EH (cell line): ENCODE results near the gene EXOC4.
A peak's percentile ranks its signal among the peaks of the same experiment; 100 is the strongest.
"Not testable (repeated sequence)": the region's sequence is repeated elsewhere in the genome, so short reads cannot be mapped to it uniquely, and the experiment has no call there.

Source experiments
- DNase-seq: peaks from one replicate; pipeline ENCODE4 v3.0.0-alpha.2; 2015; ENCODE audit warnings: low read depth

Gene EXOC4

DNA sequence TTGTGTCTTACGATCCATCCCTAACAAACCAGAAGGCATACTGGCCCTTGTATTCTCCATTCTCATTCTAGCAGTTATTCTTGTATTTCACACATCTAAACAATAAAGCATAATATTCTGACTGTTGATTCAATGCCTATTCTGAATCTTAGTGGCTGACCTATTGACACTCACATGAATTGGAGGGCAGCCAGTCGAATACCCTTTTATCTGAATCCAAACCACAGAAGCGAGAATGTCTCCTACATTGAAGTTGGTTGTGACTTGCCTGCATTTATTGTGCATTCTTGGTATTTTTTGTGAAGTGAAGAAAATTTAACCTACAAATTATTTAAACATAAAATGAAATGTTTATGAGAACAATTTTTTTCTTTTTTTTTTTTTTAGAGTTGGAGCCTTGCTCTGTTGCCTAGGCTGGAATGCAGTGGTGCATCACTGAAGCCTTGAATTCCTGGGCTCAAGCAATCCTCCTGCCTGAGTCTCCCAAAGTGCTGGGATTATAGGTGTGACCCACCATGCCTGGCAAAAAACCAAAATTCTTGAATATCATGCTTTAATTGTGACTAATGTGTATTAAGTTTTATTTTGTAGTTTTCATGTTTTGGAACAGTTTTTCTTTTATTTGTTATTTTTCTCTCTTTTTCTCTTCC lies 22.7 kb downstream of the EXOC4 start:
- DNase-seq: peak; percentile 46

DNA sequence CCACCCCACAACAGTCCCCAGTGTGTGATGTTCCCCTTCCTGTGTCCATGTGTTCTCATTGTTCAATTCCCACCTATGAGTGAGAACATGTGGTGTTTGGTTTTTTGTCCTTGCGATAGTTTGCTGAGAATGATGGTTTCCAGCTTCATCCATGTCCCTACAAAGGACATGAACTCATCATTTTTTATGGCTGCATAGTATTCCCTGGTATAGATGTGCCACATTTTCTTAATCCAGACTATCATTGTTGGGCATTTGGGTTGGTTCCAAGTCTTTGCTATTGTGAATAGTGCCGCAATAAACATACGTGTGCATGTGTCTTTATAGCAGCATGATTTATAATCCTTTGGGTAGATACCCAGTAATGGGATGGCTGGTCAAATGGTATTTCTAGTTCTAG lies 26.1 kb downstream of the EXOC4 start:
- DNase-seq: not testable (repeated sequence)

DNA sequence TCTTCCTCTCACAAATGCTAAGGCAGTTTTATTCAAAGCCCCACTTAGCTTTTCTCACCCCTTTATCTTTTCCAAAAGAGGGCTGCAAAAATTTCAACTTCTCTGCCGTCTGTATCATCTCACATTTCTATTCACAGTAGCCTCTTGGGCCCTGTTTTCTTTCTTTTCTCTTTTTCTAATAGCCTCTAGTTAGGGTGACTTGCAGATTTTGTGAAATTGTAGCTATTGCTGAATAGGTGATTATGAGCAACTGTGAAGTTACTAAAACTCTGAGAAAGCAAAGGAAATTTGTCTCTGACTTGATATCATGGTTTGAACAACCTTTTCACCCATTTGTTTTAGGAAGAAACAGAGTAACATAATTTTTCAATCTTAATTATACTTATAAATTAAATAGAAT lies 29.2 kb downstream of the EXOC4 start:
- no peak for DNase-seq

DNA sequence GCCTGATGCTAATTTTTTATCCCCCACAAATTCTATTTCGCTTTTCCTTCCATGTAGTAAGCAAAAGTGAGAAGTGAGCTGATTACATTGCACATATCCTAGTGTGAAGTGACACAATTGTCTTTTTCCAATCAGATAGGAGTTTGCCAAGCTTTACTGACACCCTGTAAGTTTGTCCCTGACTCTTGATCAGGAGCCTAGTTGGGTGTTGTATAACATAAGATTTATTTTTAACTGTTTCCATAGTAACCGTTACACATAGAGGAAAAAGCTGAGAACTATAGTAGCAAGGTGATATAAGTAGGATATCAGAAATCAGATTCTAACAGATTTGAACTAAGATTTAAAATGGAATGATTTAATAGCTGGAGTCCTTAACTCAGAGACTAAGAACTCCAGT lies 31.2 kb downstream of the EXOC4 start:
- DNase-seq: no peak

DNA sequence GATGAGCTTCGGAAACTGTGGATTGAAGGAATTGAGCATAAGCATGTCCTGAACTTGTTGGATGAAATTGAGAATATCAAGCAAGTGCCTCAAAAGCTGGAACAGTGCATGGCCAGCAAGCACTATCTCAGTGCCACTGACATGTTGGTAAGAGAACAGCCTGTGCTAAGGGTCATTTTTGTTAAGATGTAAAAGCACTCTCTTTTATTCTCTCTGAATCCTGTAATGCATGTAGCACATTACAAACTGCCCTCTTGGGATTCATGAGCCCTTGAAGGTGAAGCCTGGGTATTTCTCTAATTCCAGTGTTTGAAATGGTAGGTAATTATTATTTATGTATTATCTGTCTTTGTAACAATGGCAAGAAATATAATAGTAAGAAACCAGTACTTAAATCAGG lies 36.1 kb downstream of the EXOC4 start:
- no peak for DNase-seq

DNA sequence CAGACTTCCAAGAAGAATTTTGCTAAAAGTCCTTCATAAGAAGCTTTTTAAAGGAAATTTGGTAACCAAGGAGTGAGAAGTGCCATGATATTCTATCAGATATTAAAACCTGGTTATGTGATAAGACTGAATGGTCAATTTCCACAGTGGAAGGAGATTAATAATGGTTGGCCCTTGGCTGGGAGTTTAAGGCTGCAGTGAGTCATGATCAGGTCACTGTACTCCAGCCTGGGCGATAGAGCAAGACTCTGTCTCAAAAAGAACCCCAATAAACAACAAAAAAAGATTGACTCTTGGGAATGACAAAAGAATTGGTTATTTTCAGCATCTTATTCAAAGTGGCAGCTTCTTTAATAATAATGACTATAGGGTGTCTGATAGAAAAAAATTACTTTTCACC lies 37.2 kb downstream of the EXOC4 start:
- peak; percentile 15 for DNase-seq

DNA sequence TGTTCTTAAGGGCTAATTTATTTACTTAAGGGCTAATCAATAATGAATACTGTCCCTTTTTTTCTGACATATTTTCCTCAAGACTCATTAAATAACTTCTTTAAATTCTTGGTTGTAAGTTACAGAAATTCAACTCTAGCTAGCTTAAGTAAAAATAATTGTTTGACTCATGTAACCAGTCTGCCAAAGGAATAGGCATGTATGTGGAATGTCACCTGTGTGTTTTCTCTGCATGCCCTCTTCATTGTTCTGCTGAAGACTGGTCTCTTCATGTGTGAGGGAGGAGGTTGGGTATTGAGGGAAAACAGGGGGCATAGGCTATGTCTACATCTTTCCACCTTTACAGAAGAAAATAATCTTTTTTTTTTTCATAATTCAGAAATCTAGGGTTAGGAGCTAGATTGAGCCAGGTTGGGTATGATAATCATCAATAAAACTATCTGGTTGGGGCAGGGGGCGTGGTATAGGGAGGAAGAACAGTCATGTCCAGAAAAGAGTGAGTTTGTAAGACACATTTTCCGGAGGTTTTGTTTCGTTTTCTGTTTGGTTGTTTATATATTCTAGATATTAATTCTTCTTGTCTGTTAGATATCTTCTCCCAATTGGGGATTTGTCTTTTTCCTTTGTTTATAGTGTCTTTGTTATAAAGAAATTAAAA lies 37.9 kb downstream of the EXOC4 start:
- no peak for DNase-seq

DNA sequence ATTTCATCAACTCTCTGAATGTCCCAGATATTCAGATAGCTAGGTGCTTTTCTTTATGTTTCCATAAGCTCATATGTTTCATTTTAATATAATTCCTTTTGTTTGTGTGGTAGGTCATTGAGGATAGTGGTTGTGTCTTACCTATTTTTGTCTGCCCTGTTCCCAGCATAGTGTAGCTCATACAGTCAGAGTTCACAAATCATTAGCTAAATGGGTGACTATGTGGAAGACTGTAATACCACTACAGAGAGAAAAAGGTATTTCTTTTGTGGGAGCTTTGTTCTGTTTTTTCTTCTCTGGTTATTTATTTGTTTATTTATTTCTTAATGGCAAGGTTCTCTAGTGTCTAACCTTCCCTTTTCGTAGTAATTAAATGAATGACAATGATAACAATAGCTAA lies 39.8 kb downstream of the EXOC4 start:
- DNase-seq: no peak

DNA sequence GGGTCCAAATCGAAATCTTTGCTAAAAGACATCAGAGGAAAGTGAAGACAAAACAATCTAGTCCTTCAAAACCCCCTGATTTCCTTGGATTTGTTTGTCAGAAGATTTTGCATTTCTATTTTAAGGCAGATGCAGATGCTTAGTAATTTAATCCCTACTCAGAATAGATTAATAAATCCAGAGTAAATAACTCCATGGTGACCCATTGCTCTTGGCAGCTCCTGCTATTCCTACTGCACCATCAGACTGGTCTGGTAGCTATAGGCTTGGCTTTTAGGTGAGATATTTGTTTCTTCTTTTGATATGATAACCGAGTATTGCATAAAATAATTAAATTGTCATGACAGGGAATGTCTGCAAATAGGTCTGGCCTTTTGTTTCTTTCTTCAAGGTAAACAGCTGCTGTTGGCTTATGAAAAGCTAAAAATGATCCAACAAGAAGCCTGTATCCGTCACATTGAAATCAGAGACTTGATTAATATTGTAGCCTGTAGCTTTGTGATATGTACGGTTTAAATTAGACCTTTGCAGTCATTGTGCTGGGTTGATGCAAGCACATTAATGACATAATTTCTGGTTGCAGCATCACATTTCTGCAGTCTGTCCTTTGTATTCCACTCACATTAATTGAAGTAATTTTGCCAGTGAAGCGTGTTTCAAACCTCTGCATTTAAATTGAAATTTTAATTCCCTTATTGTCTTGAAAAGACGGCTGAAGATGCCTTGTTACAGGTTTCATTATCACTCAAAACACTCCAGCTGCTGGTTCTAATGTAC lies 40.7 kb downstream of the EXOC4 start:
- DNase-seq: no peak

DNA sequence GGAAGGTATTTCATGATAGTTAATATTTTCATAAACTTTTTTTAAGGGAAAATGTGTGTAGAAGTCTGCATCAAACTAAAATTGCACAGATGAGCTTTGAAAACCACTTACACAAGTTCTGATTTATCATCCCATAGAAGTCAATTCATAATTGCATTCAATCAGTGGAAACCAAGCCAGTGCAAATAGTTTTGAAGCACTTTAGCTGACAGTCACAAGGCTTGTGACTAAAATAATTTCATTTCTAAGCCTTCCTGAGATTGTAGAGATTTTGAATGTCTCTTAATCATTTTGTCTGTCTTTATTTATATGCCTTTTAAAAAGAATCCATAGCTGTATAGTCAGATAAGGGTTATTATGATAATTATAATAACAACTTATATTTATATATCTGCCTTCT lies 41.4 kb downstream of the EXOC4 start:
- no peak for DNase-seq

DNA sequence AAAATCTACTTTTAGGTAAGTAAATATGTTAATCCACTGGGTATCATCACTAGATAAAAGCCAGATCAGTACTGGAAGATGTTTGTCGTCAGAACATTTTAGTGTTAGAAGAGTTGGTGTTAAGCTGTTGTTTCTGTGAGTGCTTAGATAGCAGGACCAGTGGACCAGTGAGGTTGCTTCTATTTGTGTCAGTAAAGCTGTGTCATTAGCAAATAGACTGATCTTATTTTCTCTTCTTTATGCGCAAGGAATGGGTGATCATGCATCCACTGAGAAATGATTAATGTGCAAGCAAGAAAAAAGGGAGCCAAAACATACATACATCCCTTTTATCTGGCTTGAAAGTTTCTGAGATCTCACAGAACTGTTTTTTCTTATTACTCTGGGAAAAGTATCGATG lies 42.6 kb downstream of the EXOC4 start:
- DNase-seq: no peak

DNA sequence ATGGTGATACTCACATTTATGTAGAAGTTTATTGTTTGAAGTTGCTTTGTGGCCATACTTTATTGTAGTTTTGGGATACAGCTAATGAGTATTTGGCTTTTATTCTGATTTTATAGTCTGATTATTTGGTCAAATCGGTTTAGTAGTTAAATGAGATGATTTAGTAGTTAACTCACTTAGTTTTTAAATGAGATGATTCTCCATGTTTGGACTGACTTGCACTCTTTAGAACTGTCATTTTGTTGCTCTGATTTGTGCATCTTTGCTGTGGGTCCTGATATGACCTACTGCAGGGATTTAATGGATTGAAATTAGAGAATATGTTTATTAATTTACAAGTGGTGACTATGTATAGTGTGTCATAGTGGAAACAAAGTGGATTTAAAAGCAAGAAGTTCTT lies 44.2 kb downstream of the EXOC4 start:
- DNase-seq: no peak

DNA sequence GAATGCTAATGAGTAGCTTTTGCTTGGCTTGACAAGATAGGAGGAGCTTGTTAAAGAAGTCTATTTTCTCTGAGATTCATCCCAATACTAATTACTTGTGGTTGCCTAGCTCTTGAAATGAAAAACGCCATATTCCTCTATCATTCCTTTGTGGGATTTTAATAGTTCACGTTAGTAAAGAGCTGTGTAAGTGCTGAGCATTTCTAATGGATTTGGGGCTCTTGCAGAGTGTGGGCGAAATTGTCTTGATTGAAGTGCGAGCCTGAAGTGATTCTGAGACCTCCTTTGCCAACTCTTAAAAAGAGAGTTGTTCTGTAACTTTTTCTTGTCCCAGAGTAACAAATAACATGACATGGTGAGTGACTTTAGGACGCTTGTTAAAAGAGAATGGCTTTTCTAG lies 45.2 kb downstream of the EXOC4 start:
- no peak for DNase-seq

DNA sequence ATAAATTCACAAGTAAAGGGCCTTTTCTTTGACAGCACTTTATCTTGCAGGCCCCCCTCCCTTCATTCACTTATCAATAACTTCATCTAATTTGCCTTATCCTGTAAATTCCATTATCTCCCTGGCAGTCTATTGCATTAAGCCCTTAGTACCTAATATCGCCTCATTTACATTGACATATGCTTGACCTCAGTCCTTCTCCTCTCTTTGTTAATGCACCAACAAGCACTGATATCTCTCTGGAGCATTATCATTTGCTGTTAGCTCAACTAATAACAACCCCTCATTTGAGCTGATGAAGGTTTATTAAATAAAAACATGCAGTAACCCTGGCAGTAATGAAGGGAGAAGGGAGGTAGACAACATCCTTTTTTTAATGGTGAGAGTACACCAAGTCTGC lies 46.8 kb downstream of the EXOC4 start:
- no peak for DNase-seq

DNA sequence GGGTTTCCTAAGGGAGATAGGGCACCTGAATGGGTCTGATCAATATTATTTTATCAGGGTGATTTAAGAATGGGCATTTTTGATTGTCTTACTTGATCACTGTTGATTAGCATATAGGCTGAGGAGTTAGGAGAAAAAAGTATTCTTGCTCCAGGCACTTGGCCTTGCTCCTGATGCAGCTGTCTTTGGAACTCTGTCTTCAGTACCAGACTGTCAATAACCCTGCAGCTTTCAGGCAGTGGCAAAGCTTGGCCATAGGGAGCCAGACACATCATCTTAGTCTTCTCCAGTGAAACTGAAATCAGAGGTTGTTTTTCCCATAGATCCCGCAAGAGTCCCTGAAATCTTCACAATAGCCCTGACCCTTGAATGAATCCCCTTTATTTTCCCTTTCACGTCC lies 47.2 kb downstream of the EXOC4 start:
- no peak for DNase-seq

DNA sequence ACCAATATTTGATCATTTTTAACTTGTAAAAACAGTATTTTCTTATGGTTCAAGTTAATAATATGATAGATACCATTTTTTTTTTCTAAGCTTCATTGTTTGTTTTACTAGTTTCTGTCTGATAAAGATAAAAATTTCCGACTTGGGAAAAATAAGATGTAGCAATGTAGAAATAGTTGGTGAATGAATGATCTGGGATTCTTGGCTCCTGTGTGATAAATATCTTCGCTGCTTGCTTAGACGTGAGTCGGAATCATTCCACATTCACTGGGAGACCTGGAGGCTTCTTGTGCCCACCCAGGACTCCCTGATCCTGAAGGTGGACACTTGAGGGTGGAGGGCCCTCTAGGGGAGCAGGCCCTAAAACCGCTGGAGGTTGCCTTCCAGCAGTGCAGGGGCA lies 47.9 kb downstream of the EXOC4 start:
- DNase-seq: no peak

DNA sequence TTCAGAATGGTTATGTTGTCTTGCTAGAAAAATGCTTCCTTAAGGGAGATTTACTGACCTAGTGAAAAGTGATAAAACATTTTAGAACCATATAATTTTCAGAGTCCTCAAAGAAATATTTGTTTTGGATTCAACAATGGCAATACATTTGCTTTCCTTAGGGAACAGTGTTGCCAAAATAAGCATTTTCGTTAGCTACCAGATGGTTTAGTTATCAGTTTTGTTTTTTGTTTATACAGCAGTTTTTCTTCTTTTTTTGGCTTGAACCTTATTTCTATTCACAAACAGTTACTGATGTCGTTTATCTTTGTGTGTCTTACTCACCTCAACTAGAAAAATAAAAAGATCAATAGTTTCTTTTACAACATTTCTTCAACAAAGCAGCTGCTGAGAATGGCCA lies 48.6 kb downstream of the EXOC4 start:
- no peak for DNase-seq

DNA sequence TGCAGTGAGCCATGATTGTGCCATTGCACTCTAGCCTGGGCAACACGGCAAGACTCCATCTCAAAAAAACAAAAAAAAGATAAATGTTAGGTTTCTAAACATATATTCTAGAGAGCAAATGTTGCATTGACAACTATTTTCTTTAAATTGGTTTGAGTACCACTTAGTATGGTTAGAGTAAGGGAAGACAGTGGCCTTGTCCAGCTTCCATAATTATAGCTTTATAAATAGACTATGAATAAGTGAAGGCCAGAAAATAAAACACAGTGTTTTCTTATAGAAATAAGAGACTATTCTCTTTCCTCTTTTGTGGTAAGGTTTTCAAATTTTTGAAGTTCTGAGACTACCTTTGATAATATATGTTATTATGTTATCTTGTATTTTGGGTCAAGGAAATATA lies 50.5 kb downstream of the EXOC4 start:
- DNase-seq: no peak

DNA sequence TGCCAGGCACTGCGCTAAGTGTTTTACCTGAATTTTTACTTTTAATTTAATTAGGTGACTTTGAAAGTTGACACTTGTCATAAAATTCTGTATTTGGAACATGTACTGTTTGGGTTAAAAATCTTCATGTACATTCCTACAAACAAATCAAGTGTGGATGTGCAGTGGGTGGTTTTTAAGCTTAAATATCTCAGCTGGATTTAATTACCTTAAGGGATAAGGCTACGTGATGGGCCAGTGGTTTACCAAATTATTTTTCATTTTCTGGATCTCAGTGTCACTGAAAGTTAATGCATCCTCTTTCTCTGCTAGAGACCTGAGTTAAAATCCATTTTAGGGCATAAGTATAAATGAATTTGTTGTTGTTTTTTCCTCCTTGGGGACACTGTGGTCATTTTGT lies 51.1 kb downstream of the EXOC4 start:
- DNase-seq: peak; percentile 4

DNA sequence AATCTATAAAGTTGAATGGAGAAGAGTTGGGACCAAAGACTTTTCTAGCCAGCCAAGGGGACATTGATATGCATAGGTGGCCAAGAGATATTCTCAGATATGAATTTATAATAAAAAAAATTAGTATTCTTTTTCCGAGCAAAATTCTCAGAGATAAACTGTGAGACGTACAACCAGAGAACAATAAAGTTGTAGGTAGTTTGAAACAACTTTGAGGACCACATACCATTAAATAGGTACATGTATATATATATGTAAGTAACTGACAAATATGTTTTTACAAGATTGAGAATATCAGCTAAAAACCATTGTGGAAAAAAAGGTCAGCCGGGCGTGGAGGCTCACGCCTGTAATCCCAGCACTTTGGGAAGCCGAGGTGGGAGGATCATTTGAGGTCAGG lies 56.5 kb downstream of the EXOC4 start:
- no peak for DNase-seq

DNA sequence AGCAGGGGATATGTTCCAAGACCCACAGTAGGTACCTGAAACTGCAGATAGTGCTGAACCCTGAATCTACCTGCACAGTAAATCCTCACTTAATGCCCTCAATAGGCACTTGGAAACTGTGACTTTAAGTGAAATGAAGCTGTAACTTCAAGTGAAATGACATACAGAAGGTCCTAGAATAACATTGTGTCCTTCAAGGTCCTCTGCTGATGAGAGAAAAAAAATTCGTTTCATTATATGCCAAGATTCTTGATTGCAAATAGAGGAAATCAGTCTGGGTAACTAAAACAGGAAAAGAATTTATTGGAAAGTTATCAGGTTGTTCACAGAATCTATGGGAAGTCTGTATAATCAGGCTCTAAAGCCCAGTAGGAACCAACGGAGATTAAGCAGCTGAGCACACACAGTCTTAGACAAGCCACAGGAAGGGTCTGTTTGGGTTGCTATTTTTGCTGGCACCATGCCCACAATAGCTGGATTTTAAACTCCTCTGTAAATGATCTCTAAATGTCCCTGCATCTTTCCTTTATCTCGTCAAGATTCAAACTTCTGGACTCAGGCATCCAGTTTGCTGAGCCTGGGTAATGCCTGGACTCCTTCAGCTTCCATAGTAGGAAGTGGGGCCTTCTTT lies 57.5 kb downstream of the EXOC4 start:
- DNase-seq: peak; percentile 18

DNA sequence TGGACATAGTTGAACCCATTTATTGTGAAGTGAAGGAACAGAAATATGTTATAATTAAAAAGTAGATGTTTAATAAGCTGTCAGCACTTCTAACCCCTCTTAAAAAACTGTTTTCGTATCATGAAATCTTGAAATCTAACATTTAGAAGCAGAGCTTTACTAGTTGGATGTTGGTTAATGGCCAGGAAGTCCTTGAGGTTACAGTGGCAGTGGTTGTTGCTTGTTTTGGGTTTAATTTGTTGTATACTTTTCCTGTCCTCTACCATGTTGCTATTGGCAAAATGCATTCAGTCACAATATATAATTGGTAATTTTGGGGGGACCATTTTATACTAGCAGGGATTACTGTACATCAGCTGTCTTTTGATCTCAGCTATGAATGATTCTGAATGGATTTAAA lies 60.7 kb downstream of the EXOC4 start:
- no peak for DNase-seq

DNA sequence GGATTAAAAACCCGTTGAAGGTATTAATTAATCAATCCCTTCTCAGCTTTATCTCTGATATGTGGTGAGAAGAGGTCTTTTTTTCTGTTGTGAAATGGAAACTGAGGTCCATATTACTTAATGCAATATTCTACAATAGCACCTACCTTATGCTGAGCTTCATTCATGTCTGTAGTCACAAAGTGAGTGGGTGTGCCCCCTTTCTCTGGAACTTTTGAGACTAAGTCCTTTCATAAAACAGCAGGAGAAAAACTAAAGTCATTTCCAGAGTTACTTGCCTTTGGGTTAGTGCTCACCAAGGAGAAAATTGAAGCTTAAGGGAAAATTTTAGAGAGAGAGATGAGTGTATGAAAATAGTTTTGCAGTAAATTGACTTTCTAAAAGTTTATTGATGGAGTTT lies 61.2 kb downstream of the EXOC4 start:
- no peak for DNase-seq
